GM23338 (cell line): ENCODE measurements around the gene DHX34.

ENCODE experiments used
- CTCF ChIP-seq, 2 experiments: fragments of 200-600 bp in 1 of 2; sonication (generic) in 1 of 2; conservative IDR thresholded peaks; 2 replicates each; pipeline versions ENCODE4 v1.5.1 to v1.6.1; 2016 to 2017; ENCODE audit warnings: antibody characterized with exemption in 2 of 2, low read depth in 2 of 2, mild to moderate bottlenecking in 2 of 2, moderate library complexity in 1 of 2
- EZH2 ChIP-seq: fragments of 200-600 bp; sonication (generic); IDR thresholded peaks from one replicate; pipeline ENCODE4 v1.8.0; 2017; ENCODE audit warnings: antibody characterized with exemption, mild to moderate bottlenecking, low read depth; ENCODE audit not compliant: unreplicated experiment
- EZH2phosphoT487 ChIP-seq: fragments of 200-600 bp; sonication (generic); IDR thresholded peaks from one replicate; pipeline ENCODE4 v1.8.1; 2018; ENCODE audit warnings: antibody characterized with exemption; ENCODE audit not compliant: unreplicated experiment
- POLR2AphosphoS5 ChIP-seq: IDR thresholded peaks from 2 replicates; pipeline ENCODE4 v1.6.1; 2016; ENCODE audit warnings: antibody characterized with exemption, low read depth
- STAT1 ChIP-seq: IDR thresholded peaks from one replicate; pipeline ENCODE4 v1.6.1; 2016; ENCODE audit warnings: antibody characterized with exemption; ENCODE audit not compliant: unreplicated experiment

- TF ChIP-seq CTCF (conservative IDR thresholded peaks at IDR 0.05; ENCODE audit: low read depth in 2 of 2) (no peak), EZH2 (no peak), EZH2phosphoT487 (no peak), STAT1 (no peak), POLR2AphosphoS5 (no peak)
Observed at GRCh38 chr19:47315125-47315821, 33.8 kb upstream of the DHX34 start.
